Lower leg skin (tissue), 4 donors: ENCODE measurements around the gene NECTIN1. TPM values are rescaled to one million over a fixed set of nuclear protein-coding genes. Genes with fewer than 3 reads are reported as not detected.
A peak's percentile ranks its signal among the peaks of the same experiment; 100 is the strongest.

Experiments
- DNase-seq, 2 donors: peaks; one replicate each; pipeline ENCODE4 v3.0.0-alpha.2; 2019; ENCODE audit warnings: low spot score in 2 of 2
- H3K4me3 ChIP-seq: fragments of 200-600 bp; sonication (generic); 2 replicates; pipeline ENCODE4 v1.5.1; 2017; ENCODE audit warnings: mild to moderate bottlenecking, low read depth; ENCODE audit not compliant: poor library complexity, severe bottlenecking
- POLR2A ChIP-seq, 2 donors: fragments of 450-650 bp; IDR thresholded peaks; one replicate each; pipeline ENCODE4 v1.6.1; 2016 to 2017; ENCODE audit warnings: antibody characterized with exemption in 2 of 2, mild to moderate bottlenecking in 1 of 2, moderate library complexity in 1 of 2
- WGBS, 2 donors: methylation state at CpG; one replicate each; pipeline ENCODE4 v1.1.5; 2018; 5-methylcytosine and 5-hydroxymethylcytosine counted together
- intact Hi-C: fragments of 100-400 bp; cut with DNase I; formaldehyde crosslinking; loops from one replicate; pipeline ENCODE4 v1.15.0; 2023; ENCODE audit warnings: low total_unique reads
- total RNA-seq, 4 donors: library from RNA; depleted of rRNA; stranded (reverse); fragments of >200 nt; gene quantifications; one replicate each; pipeline ENCODE4 v1.1.0, GENCODE V29; 2016
- TF ChIP-seq, protein P1 (sequence below), 3 donors: fragments of 450-650 bp; IDR thresholded peaks; one replicate each; pipeline ENCODE4 v1.5.1; 2016; ENCODE audit warnings: antibody characterized with exemption in 3 of 3, mild to moderate bottlenecking in 3 of 3, moderate library complexity in 2 of 3

Gene NECTIN1
- total RNA-seq, 4 donors from 2014 or later, result 111 to 142 (median 130) TPM

DNA sequence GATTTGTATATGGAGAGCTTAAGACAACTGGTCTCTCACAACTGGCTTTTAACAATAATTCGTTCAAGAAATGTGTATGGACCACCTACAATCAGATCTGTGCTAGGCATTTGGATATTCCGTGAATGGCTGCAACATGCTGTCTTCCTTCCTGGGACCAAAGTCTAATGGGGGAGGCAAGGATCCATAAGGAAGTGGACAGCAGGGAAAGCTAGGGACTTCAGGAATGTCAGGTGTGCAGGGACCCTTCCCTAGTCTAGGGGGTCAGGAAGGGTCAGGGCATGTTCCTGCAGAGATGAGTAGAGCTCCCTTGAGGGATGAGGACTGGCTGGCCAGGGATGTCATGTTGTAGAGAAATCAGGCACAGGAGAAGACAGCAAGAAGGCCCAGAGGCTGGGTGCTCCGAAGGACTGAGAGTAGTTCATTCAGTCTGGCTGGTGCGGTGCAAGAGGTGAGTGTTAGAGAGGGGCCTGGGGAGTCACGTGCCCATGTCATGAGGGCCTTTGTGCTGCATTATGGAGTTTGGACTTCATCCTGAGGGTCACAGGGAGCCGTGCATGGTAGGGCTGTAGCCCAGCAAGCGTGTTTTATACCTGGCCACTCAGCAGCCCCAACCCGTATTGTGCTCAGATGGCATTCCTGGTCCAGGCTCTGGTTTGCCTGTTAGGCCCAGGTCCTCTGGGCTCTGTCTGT, 8.5 kb upstream of the NECTIN1 start:
- DNase-seq, result no peak
- no peak overlapping the region for H3K4me3 ChIP-seq
- 92 to 96% methylated on average over 8 of the region's 8 CpGs for WGBS, 2 donors
- TF ChIP-seq, protein P1, sequence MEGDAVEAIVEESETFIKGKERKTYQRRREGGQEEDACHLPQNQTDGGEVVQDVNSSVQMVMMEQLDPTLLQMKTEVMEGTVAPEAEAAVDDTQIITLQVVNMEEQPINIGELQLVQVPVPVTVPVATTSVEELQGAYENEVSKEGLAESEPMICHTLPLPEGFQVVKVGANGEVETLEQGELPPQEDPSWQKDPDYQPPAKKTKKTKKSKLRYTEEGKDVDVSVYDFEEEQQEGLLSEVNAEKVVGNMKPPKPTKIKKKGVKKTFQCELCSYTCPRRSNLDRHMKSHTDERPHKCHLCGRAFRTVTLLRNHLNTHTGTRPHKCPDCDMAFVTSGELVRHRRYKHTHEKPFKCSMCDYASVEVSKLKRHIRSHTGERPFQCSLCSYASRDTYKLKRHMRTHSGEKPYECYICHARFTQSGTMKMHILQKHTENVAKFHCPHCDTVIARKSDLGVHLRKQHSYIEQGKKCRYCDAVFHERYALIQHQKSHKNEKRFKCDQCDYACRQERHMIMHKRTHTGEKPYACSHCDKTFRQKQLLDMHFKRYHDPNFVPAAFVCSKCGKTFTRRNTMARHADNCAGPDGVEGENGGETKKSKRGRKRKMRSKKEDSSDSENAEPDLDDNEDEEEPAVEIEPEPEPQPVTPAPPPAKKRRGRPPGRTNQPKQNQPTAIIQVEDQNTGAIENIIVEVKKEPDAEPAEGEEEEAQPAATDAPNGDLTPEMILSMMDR (IDR thresholded peaks at IDR 0.05), result no peak
- TF ChIP-seq POLR2A (IDR thresholded peaks at IDR 0.05), result no peak
- intact Hi-C loops, result loop anchor here (5.0 to 10.0 kb wide), 2 partner anchors 75 to 367 kb away; no protein-coding TSS in a partner anchor

DNA sequence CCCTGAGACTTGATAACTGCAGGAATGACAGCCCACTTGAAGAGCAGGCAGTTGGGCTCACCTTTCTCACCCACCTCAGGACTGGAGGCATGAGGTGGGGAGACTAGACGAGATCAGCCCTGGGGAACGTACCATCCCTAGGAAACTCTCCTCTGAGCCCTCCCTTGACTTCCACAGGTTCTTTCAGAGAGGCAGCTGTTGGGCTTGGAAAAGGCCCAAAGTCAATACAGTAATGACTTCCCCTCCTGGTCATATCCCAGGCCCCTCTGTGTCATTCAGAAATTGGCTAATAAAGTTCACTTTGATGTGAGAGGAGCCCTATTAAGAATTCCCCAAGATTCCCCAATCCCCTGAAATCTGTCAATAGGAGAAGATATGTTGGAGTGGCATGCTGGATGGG, 5.8 kb upstream of the NECTIN1 start:
- intact Hi-C loops, result loop anchor here (5.0 to 10.0 kb wide), 2 partner anchors 72 to 370 kb away; no protein-coding TSS in a partner anchor
- 92% methylated on average over 2 of the region's 2 CpGs for WGBS, 2 donors
- no peak for DNase-seq
- TF ChIP-seq, protein P1 (IDR thresholded peaks at IDR 0.05), result no peak
- TF ChIP-seq POLR2A (IDR thresholded peaks at IDR 0.05), result no peak
- no peak overlapping the region for H3K4me3 ChIP-seq

DNA sequence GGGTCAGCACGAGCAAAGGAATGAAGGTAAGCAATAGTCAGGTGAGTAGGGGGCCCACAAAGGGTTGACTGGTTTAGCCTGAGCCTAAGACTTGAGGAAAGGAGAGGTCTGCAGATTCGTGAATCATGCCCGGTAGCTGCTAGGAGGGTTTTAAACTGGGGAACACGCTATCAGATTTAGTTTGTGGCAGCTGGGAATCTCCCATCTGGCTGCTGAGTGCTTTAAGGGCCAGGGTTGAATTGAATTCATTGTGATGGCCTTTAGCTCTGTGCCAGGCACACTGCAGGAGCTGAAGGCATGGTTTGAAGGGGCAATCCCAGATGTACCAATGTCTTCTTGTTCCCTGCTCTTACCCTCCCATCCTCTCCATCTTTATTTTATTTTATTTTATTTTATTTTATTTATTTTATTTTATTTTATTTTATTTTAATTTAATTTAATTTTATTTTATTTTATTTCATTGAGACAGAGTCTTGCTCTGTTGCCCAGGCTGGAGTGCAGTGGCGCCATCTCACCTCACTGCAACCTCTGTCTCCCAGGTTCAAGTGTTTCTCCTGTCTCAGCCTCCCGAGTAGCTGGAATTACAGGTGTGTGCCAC, 1.9 kb upstream of the NECTIN1 start:
- TF ChIP-seq POLR2A (IDR thresholded peaks at IDR 0.05), result no peak
- TF ChIP-seq, protein P1 (IDR thresholded peaks at IDR 0.05), result no peak
- no peak overlapping the region for H3K4me3 ChIP-seq
- 75 to 89% methylated on average over 6 of the region's 6 CpGs for WGBS, 2 donors

DNA sequence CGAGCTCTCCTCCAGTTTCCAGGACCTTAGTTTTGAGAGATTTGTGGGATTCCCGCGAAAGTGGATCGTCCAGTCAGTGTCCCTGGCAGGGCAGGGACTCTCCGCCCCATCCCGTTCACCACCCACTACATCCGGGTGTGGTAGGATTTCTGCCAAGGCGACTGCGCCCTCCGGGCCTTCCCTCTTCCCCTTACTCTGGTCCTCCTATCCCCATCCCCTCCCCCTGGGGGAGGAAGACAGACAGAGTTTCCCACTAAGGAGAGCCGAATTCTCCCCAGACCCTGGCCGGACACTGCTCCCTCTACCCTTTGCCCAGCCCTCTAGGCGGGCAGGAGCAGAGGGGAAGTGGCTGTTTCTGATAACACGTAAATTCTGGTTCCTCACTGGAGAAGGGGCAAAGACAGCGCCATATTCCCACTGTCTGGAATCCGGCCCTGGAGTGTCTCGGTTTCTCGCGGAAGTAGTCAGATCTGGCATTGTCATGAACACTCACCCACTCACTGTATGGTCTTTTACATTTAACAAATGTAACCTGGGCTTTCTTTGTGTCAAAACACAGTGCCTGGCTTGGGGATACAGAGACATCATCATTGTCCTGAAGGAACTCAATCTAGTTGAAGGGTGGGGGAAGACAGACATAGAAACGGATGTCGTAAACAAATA, 1.1 kb upstream of the NECTIN1 start:
- intact Hi-C loops, result loop anchor here (5.0 to 10.0 kb wide), 2 partner anchors 248 to 375 kb away; no protein-coding TSS in a partner anchor

More for the DNA sequence above, 1.9 kb upstream of the NECTIN1 start:
- no peak for DNase-seq
- intact Hi-C loops, result loop anchor here (10.0 kb wide), 1 partner anchor 374 kb away; no protein-coding TSS in a partner anchor

DNA sequence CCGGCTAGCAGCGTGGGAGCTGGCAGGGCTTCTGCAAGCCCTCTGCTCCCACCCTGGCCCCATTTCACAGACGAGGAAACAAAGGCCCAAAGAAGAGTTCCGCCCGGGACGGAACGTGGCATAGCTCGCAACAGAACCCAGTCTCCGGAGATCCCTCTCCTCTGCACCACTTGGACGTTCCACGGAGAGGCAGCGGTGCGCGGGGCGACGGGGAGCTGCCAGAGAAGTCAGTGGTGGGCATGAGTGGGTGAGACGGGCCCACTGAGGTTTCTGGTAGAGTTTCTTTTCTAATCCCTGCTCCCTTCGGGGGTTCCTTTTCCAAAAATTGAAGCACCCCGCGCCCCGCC, 554 bp upstream of the NECTIN1 start:
- intact Hi-C loops, result loop anchor here (5.0 kb wide), 1 partner anchor 247 kb away; no protein-coding TSS in a partner anchor

More for the DNA sequence above, 1.1 kb upstream of the NECTIN1 start:
- H3K4me3 ChIP-seq, result no peak overlapping the region
- WGBS, 2 donors, result 14 to 17% methylated on average over 21 of the region's 21 CpGs
- peak; percentile 68 to 93 for DNase-seq
- TF ChIP-seq, protein P1 (IDR thresholded peaks at IDR 0.05), result no peak
- no peak for TF ChIP-seq POLR2A (IDR thresholded peaks at IDR 0.05)

More for the DNA sequence above, 554 bp upstream of the NECTIN1 start:
- TF ChIP-seq POLR2A (IDR thresholded peaks at IDR 0.05), result no peak
- TF ChIP-seq, protein P1 (IDR thresholded peaks at IDR 0.05), result no peak
- peak overlapping the region; percentile 41 for H3K4me3 ChIP-seq
- no peak for DNase-seq
- WGBS, 2 donors, result 0 to 2% methylated on average over 21 of the region's 21 CpGs
